NT2/D1 (cell line): ENCODE data around the gene RCHY1.
A peak's percentile ranks its signal among the peaks of the same experiment; 100 is the strongest.

Experiments
- DNase-seq: peaks from one replicate; pipeline ENCODE4 v3.0.0-alpha.2; 2011; ENCODE audit warnings: low read depth, low spot score
- H3K27me3 ChIP-seq: 2 replicates; pipeline ENCODE4 v1.6.0; 2011; ENCODE audit warnings: mild to moderate bottlenecking; ENCODE audit not compliant: insufficient read length, insufficient read depth
- H3K36me3 ChIP-seq: 2 replicates; pipeline ENCODE4 v1.6.1; 2011; ENCODE audit warnings: mild to moderate bottlenecking, low read length, mixed read lengths; ENCODE audit not compliant: insufficient read depth, insufficient read length
- H3K4me1 ChIP-seq: 2 replicates; pipeline ENCODE4 v1.5.1; 2011; ENCODE audit not compliant: insufficient read depth, insufficient read length
- H3K4me3 ChIP-seq: 2 replicates; pipeline ENCODE4 v1.5.1; 2011; ENCODE audit warnings: low read depth; ENCODE audit not compliant: insufficient read length
- H3K9ac ChIP-seq: 2 replicates; pipeline ENCODE4 v1.6.0; 2011; ENCODE audit warnings: low read depth; ENCODE audit not compliant: insufficient read length
- H3K9me3 ChIP-seq: 2 replicates; pipeline ENCODE4 v1.5.1; 2011; ENCODE audit warnings: mild to moderate bottlenecking, low read length; ENCODE audit not compliant: insufficient read depth
- SUZ12 ChIP-seq: IDR thresholded peaks from 2 replicates; pipeline ENCODE4 v1.6.1; 2011; ENCODE audit not compliant: insufficient read length, insufficient read depth; ENCODE audit errors: extremely low read depth
- YY1 ChIP-seq: IDR thresholded peaks from 2 replicates; pipeline ENCODE4 v1.6.1; 2011; ENCODE audit not compliant: insufficient read length, insufficient read depth
- ZNF274 ChIP-seq: IDR thresholded peaks from 2 replicates; pipeline ENCODE4 v1.6.1; 2011; ENCODE audit warnings: mild to moderate bottlenecking, low read depth, low read length

RCHY1 gene

GRCh38 chr4:75514131-75514948, at the start of gene RCHY1, which contains the start of gene THAP6:
TSS of gene RCHY1 (minus strand) at chr4:75514403. CDS start at chr4:75514286, 117 bp downstream.
TSS of gene THAP6 (plus strand) at chr4:75514473. CDS start at chr4:75515453, 980 bp downstream.
- no peaks in the 10 kb centered on the region for H3K4me1 ChIP-seq
- H3K9me3 ChIP-seq, result no peaks in the 10 kb centered on the region
- no peaks in the 10 kb centered on the region for H3K27me3 ChIP-seq
- DNase-seq, result peak; percentile 86
- peaks cover 27% of the 10 kb centered on the region for H3K36me3 ChIP-seq
- H3K9ac ChIP-seq, result peak within 1 kb of the TSS; percentile 88
- TF ChIP-seq YY1 (peak; percentile 84), ZNF274 (no peak)
- H3K4me3 ChIP-seq, result peak within 1 kb of the TSS; percentile 91

GRCh38 chr4:75561789-75562188, 47.6 kb upstream of the RCHY1 start:
- Histone ChIP-seq H3K27me3 (no peaks in the 10 kb centered on the region), H3K4me1 (no peaks in the 10 kb centered on the region), H3K36me3 (peaks cover 2% of the 10 kb centered on the region), H3K4me3 (no peak overlapping the region), H3K9ac (no peak overlapping the region), H3K9me3 (no peaks in the 10 kb centered on the region)
- TF ChIP-seq ZNF274 (no peak), SUZ12 (no peak), YY1 (no peak)
- peak; percentile 27 for DNase-seq

- TF ChIP-seq SUZ12 (no peak), ZNF274 (no peak), YY1 (no peak)
- H3K9ac ChIP-seq, result no peak overlapping the region
- no peaks in the 10 kb centered on the region for H3K27me3 ChIP-seq
- H3K9me3 ChIP-seq, result no peaks in the 10 kb centered on the region
- no peaks in the 10 kb centered on the region for H3K36me3 ChIP-seq
- no peaks in the 10 kb centered on the region for H3K4me1 ChIP-seq
- no peak overlapping the region for H3K4me3 ChIP-seq
- DNase-seq, result no peak
Observed at GRCh38 chr4:75557696-75558095, 43.5 kb upstream of the RCHY1 start.

GRCh38 chr4:75555294-75556164, 41.3 kb upstream of the RCHY1 start, which contains the start of gene ODAPH:
TSS of gene ODAPH (plus strand) at chr4:75556066. CDS start at chr4:75556083, 17 bp downstream.
- Histone ChIP-seq H3K9ac (no peak within 1 kb of the TSS), H3K4me3 (no peak within 1 kb of the TSS)
- peak; percentile 36 for DNase-seq

GRCh38 chr4:75552452-75552851, 38.2 kb upstream of the RCHY1 start:
- Histone ChIP-seq H3K36me3 (no peaks in the 10 kb centered on the region), H3K4me1 (no peaks in the 10 kb centered on the region), H3K9ac (no peak overlapping the region), H3K27me3 (no peaks in the 10 kb centered on the region), H3K9me3 (no peaks in the 10 kb centered on the region), H3K4me3 (no peak overlapping the region)
- no peak for DNase-seq
- no peak for TF ChIP-seq ZNF274
- no peak for TF ChIP-seq YY1
- no peak for TF ChIP-seq SUZ12

More at GRCh38 chr4:75555294-75556164, 41.3 kb upstream of the RCHY1 start, which contains the start of gene ODAPH:
- Histone ChIP-seq H3K36me3 (no peaks in the 10 kb centered on the region), H3K4me1 (no peaks in the 10 kb centered on the region), H3K27me3 (no peaks in the 10 kb centered on the region), H3K9me3 (no peaks in the 10 kb centered on the region)
- no peak for TF ChIP-seq ZNF274
- TF ChIP-seq SUZ12, result no peak
- no peak for TF ChIP-seq YY1

- no peaks in the 10 kb centered on the region for H3K27me3 ChIP-seq
- TF ChIP-seq SUZ12 (no peak), ZNF274 (no peak), YY1 (no peak)
- no peak overlapping the region for H3K9ac ChIP-seq
- H3K36me3 ChIP-seq, result peaks cover 8% of the 10 kb centered on the region
- H3K4me1 ChIP-seq, result peaks cover 2% of the 10 kb centered on the region
- no peaks in the 10 kb centered on the region for H3K9me3 ChIP-seq
- H3K4me3 ChIP-seq, result no peak overlapping the region
- DNase-seq, result no peak
Observed at GRCh38 chr4:75549019-75549418, 34.8 kb upstream of the RCHY1 start.
